ENCODE measurements around the gene FBXO2.

DNA sequence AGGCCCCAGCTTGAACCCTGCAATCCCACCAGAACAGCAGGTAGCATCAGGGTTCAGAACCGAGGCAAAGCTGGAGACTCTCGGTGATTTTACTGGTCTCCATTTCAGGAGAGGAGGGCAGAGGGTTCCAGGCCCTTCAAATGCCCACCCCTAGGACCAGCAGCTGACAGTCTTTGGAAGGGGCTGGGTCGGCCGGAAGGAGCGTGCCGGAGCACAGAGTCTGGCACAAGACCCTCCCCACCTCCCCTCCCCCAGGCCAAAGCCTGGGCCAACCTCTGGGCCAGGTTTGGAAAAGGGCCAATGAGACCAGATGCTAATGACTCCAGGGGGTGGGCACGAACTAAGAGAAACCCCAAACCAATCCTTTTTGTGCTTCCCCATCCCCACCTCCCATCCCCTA, 6.9 kb downstream of the FBXO2 start:
- TF ChIP-seq POLR2A (IDR thresholded peaks at IDR 0.05; ENCODE audit: low read length) (no peak), GATA1 (IDR thresholded peaks at IDR 0.05; ENCODE audit: low read depth, low read length) (no peak)

Measured in erythroblast (primary cell).